ENCODE results near the gene TMEM208. TPM values are rescaled to one million over a fixed set of nuclear protein-coding genes. Genes with fewer than 3 reads are reported as not detected.

The TMEM208 gene
- total RNA-seq, 1 donor from 2014 or later = 11.0 TPM

DNA sequence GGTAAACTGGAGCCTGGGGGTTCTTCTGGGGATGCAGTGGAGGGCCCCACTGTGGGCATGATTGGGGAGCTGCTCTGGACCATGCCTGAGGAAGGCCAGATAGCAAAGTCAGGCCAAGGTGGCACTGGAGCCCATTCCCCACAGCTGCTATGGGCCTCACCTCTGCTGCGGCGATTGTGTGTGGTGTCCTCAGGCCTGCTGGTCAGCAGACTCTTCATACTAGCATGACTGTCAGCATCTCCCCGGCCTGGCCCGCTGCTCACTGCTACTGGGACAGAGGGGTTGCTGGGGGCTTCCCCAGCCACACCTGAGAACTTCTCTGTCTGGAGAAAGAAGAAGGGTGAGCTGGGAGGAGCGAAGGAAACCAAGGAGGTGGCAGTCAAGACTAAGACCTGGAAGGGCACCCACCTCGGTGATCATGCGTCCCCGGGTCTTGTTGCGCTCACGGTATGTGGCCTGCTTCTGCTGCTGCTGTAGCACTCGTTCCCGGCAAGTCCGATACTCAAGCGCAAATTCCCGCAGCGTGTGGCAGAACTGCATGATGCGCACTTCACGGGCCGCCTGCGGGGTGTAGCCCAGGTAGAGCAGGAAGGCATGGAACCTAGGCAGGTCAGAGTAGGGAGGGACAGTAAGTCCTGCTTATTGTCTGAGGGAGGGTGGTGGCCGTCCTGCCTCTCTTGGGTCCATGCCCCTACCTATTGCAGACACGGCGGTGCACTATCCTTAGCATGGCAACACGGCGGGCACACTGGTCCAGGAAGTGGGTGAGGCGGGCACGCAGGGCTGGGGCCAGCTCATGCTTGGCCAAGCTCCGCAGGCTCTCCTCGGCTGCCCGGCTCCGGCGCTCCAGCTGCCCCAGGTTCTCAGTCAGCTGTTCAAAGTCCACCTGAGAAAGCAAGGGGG is 3.2 kb downstream of the TMEM208 start:
- intact Hi-C loops (cut with DNase I) = no loop called here
- no peak for DNase-seq
- no peak for ATAC-seq (ENCODE audit: poor library complexity)

DNA sequence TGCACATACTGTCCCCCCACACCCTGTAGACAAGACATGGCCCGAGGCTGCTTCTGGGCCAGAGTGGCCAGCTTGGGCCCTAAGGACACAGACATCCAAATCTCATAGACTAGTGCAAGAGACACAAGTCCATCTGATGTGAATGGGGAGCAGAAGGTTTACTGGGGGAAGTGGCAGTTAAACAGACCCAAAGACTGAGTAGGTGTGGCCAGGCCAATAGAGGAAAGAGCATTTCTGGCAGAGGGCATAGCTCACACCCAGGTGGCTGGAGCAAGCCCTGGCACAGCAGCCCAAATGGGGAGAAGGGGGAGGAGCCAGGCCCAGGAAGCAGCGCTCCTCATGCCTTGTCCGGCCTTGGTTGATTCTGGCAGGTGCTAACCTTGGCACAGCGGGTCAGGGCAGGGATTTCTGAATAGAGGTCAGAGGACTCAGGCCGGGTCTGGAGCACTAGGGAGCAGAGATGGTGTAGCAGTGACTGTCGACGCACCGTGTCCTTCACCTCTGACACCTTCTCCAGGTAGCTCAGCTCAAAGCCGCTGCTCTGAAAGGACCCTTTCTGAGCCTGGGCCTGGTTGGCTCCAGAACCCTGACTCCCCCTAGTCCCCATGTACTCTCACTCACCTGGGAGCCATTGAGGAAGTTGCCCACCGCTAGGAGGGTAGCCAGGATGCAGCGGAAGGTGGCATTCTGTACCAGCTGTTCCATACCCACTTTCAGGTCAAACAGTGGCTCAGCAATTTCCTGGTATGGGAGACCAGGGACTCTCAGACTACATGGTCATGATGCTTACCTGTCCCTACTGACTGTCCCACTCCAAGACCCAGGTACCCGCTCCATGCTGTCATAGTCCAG is 4.1 kb downstream of the TMEM208 start:
- ATAC-seq (ENCODE audit: poor library complexity) (no peak), DNase-seq (no peak)
- intact Hi-C loops (cut with DNase I) = no loop called here

DNA sequence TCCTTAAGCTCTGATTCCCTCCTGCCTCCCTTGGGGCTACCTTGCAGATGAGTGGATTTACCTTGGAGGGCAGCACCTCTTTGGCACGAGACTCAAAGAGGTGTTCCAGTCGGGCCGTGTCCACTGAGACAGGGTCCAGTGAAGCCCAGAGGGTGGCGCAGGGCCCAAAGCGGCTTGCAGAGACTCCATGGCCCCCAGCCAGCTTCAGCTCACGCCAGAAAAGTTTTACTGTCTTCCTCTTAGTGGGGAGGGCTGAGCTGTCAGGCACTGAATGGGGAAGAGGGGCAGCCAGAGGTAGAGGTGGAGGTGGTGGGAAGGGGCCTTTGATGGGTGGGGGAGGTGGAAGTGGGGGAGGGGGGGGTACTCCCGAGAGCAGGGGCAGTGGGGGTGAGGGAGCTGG is 6.7 kb downstream of the TMEM208 start:
- DNase-seq (no peak), ATAC-seq (ENCODE audit: poor library complexity) (no peak)
- intact Hi-C loops (cut with DNase I) = no loop called here

DNA sequence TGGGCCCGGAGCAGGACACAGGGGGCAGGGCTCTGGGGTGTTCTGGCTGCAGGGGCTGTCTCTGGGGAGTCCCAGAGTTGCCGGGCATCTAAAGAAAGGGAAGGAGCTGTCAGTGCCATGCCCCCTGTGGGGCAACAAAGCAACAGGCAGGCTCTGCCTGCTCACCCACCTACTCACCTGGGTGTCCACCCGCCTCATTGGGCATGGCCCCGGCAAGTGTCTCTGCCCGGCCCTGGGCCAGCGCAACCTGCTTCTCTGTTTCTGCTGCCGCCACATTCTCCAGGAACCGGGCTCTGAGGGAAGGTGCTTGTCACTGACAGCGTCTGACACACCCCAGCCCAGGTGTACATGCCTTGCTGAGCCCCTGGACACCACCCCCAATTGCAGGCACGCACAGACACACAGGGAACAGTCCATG is 7.3 kb downstream of the TMEM208 start:
- DNase-seq (no peak), ATAC-seq (ENCODE audit: poor library complexity) (no peak)
- intact Hi-C loops (cut with DNase I) = no loop called here

DNA sequence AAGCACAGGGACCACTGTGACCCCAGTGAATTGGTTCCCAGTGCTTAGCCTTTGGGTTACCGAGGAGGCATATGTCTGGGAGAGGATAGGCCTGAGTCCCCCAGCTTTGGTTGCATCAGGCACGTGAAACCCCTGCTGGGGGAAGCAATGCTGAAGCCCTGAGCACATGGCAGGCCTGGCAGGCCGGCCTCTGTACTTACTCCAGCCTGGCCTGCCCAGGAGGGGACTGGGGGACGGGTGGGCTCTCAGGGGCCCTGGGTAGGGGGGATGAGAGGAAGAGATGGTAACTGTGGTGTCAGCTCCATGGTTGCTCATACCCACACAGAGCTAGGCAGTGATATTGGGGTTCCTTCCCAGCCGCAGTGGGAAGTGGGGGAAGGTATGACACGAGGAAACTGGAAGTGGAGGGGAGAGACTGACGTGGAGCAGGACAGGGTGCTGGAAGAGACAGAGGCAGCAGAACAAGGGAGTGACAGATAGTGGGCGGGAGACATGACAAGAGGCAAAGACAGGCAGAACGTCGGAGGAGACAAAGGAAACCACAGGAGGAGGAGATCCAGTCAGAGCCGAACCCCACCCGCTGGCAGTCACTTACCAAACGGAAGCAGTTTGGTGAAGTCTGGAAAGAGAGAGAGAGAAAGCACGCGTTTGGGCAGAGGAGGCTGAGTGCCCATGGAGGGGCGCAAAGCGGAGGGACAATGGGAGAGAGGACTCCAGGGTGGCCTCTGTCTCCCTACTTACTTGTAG is 9.1 kb downstream of the TMEM208 start:
- no peak for ATAC-seq (ENCODE audit: poor library complexity)
- no peak for DNase-seq

DNA sequence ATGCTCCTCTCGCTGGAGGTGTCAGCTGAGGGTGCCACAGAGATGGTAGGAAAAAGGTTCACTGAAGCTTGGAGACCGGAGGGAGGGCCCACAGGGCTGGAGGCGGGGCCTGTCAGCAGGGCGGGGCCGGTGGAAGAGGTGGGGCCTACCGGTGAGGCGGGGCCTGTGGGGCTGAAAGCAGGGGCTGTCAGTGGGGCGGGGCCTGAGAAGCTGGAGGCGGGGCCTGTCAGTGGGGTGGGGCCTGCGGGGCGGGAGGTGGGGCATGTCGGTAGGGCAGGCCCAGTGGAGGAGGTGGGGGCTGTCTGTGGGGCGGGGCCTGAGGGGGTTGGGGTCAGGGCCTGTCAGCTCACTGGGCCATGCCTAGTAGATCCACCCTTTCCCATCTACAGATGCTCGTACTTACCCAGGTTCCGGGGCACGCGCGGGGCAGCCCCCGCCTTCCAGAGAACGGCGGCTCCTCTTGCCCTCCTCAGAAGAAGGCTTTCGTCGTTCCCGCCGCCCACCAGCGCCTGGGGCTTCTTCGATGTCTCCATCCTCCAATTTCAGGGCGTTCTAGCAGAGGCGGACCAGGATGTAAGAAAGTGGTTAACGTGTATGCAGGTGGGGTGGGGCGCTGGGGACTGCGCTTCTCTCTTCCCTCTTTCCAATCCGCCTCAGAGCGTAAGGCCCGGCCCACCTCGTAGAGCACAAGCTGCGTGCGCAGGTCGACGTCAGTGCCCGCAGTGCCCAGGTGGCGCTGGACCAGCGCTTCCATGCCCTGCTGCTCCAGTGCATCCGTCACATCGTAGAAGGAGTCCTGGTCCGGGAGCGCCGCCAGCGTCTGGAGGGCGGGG is 9.8 kb downstream of the TMEM208 start:
- intact Hi-C loops (cut with DNase I) = no loop called here
- DNase-seq (no peak), ATAC-seq (ENCODE audit: poor library complexity) (no peak)

More for the DNA sequence above, 9.1 kb downstream of the TMEM208 start:
- intact Hi-C loops (cut with DNase I) = no loop called here

DNA sequence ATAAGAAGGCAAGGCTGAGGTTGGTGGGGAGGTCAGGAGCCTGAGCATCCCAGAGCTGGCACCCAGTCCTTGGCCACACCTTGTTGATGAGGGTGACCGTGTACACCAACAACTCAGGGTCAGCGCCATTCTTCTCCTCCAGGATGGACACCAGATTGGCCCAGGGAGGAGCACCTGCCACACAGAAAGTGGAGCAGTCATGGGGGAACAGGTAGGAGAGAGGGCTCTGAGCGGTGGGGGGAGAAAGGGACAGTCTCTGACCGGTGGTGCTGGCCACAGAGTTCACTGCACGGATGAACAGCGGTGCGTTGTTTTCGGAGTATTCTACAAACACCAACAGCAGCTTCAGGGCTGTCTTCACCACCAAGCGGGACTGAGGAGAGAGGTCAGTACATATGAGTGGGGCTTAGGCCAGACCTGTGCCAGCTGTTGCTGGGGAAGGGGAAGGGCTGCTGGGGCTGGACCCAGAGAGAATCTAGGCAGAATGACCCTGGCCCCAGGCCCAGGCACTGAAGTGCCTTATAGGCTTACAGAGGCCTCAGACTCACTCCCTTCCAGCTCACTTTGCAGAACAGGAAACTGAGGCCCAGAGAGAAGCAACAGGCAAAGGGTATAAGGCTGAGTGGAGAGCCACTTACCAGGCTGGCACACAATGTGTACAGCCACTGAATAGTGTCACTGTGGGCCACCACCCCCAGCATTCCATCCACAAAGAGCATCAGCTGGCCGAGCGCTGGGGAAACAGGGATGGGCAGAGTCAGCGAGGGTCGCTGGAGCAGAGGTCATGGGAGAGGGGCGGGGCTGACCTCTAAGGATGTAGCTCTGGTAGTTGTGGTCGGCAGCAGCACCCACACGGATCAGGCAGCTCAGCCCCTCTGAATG is 10.7 kb downstream of the TMEM208 start:
- intact Hi-C loops (cut with DNase I) = no loop called here
- no peak for ATAC-seq (ENCODE audit: poor library complexity)
- DNase-seq = no peak

DNA sequence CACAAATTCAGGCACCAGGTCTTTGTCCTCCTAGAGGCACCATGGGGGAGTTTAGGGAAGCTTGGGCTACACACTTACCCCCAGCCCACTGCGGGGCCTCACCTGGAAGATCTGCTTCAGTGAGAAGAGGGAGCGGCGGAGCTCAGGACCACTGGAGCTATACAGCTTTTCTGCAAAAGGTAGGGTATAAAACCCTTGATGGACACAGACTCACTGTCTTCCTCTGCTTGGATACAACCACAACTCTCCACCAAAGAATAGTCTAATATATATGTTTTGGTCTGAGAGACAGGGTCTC is 11.3 kb downstream of the TMEM208 start:
- ATAC-seq (ENCODE audit: poor library complexity) = no peak
- DNase-seq = no peak
- intact Hi-C loops (cut with DNase I) = no loop called here

DNA sequence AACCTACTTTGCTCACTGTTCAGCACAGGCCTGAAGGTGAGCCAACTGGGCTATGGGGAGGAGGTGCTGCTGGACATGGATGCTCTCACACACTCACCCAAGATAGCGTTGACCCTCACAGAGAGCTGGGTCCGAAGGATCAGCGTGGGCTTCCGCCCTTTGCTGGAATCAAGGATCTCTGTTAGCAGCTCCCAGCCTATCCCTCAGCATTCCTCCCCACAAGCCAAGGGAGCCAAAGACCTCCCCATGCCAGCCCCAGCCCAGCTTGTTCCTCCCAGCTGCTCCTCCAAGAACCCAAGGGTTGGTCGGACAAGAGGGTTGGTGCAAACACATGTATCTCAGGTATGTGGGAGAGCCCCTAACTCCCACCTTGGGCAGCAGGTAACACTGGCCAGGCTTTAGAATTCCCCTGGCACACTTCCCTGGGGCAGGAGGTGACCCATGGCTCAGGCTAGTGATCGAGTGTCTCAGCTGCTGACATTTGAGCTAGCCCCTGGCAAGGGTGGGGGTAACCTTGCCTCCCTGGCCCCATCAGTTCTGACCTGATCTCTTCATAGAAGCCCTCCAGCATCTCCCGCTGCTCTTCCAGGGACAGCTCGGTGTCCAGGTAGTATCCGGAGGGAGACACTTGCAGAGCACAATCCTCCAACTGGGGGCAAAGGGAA is 12.0 kb downstream of the TMEM208 start:
- intact Hi-C loops (cut with DNase I) = no loop called here
- ATAC-seq (ENCODE audit: poor library complexity) (no peak), DNase-seq (no peak)

DNA sequence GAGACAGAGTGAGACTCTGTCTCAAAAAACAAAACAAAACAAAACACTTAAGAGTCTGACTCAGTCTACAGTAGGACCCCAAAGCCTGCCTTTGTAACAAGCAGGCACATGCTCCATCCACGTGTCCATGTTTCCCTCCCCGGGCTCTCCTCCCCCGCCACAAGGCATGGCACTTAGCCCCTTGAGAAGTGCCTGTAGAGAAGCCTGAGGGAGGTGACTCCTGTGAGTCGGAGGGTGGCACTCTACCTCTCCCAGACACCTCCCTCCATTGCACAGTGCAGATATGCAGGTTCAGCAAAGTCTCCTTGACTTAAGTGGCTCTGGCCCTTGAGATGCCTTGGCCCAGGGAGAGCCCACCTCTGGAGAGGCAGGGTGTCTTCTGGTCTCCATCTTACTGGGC is 13.6 kb downstream of the TMEM208 start:
- intact Hi-C loops (cut with DNase I) = no loop called here
- DNase-seq (no peak), ATAC-seq (ENCODE audit: poor library complexity) (no peak)

DNA sequence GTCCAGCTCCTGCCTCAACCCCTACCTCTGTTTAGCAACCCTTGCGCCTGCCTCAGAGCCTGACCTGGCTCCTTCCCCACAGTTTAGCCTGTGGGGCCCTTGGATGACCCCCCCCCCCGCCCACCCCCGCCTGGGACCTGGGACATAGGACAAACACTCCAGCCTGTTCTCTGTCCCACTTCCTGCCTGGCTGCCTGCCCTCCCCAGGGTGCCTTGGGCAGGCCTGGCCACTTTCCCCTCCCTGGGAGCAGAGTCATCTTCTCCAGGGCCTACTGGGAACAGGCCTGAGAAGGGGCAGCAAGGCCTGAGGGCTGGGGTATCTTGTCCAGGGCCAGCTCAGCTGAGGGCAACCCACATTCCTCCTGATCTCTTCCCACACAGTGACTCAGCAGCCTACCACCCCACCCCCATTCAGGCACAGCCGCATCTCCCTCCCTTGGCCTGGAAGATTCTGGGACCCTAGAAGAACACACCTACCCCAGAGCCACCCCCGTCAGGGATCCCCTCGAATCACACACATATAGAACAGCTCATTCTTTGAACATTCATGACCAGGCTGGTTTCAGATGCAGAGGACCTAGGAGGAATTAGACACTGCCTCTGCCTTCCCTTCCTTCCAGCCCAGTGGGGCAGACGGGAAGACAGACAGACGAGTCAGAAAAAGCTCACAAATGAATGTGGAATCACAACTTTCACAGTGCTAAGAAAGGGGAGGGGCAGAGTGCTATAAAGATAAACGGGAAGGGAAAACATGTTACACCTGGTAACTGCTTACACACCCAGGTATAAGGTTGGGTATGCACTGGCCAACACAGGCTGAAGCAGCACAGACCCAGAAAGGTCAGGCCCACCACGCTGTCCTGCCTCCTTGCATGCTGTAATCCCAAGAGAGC is 14.3 kb downstream of the TMEM208 start:
- intact Hi-C loops (cut with DNase I) = no loop called here

DNA sequence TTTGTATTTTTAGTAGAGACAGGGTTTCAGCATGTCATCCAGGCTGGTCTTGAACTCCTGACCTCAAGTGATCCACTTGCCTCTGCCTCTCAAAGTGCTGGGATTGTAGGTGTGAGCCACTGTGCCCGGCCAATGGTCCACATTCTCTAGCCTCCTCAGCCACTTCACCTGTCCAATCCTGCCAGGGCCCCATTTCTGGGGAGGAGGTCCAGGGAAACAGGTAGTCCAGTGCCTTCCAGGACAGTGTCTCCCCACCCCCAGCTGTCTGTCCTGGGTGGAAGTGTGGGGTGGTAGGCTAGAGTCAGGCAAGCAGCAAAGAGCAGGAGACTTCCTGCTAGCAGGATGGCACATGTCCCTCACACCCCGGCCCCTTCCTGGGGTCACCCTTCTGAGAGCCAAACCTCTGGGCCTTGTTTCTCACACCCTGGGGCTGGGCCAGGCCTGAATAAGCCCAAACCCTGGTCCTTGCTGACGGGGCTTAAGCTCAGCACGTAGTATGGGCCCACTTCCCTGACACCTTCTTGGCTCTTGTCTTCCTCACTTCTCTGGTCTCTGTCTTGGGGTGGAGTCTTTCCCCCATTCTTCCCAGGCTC is 15.3 kb downstream of the TMEM208 start:
- no peak for DNase-seq
- no peak for ATAC-seq (ENCODE audit: poor library complexity)
- intact Hi-C loops (cut with DNase I) = no loop called here

More for the DNA sequence above, 14.3 kb downstream of the TMEM208 start:
- peak; percentile 83 for DNase-seq
- ATAC-seq (ENCODE audit: poor library complexity) = peak; percentile 51

DNA sequence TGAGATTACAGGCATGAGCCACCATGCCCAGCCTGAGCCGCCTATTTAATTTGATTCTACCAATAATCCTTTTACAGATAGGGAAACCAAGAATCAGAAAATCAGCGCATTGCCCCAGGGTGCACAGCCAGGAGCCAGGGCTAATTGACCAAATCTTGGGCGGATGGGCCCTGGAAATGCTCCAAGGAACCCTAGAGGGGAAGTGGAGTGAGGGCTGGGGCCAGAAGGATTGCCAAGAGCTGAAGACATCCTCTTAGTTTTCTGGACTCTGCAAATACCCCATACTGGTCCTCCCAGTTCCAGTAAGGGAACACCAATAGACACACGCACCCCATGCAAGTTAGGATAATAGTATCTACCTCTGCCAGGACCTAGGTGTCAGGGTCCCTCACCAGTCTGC is 16.6 kb downstream of the TMEM208 start:
- intact Hi-C loops (cut with DNase I) = no loop called here
- ATAC-seq (ENCODE audit: poor library complexity) = no peak
- peak; percentile 64 for DNase-seq

DNA sequence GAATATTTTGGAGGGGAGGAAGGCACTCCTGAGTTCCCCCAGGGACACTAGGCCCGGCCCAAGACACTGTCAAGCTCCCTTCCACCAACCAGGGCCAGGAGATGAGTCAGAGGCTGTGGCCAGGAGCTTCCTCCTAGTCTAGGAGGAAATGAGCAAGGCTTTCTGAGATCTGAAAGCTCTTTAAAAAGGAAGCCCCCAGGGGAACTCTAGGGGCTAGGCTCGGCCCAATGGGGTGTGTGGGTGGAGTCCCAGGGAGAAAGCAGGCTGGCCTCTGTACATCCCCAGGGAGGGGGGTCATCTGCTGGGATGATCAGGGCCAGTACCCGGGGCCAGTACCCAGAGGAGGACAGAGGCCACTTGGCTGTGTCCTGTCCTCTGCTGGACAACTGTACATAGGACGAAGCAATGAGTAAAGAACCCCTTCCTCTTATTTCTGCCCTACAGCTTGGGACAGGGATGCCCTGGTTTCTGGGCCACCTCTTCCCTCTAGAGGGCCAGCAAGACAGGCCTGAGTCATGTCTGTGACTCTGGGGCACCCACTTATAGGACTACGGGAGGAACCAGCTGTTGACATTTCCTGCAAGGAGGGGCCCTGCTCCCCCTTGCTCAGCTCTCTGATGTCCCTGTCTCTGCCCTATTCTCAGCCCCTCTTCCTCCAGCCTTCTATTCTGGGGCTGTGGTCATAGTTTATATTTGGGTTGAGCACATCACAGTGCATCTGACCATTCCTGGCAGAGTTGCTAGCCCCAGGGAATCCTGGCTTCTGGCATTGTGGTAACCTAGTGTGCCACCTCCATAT is 17.7 kb downstream of the TMEM208 start:
- DNase-seq = peak; percentile 84
- intact Hi-C loops (cut with DNase I) = no loop called here
- peak; percentile 21 for ATAC-seq (ENCODE audit: poor library complexity)

DNA sequence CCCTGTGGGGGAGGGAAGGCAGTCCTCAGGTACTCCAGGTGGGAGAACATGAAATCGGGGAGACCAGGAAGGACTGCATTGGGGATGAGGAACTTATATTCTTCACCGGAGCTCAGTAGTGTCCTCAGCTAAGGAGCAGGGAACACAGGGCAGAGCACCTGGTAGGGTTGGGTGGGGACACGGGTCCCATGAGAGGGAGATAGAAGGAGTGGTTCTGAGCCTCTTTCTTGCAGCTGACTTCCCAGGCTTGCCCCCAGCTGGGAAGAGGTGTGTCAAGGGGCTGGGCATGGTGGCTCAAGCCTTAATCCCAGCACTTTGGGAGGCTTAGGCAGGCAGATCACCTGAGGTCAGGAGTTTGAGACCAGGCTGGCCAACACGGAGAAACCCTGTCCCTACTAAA is 18.3 kb downstream of the TMEM208 start:
- intact Hi-C loops (cut with DNase I) = no loop called here
- no peak for ATAC-seq (ENCODE audit: poor library complexity)
- DNase-seq = no peak
